HG03520 (cell line): Measurements from ENCODE around the gene CCL21.
A peak's percentile ranks its signal among the peaks of the same experiment; 100 is the strongest.

Experiments used
- ATAC-seq: cut with Tn5 transposase; IDR thresholded peaks from one replicate; pipeline ENCODE4 v1.9.1; 2021; ENCODE audit warnings: mild to moderate bottlenecking, moderate library complexity; ENCODE audit not compliant: unreplicated experiment

The CCL21 gene

GRCh38 chr9:34675048-34675714, 34.8 kb downstream of the CCL21 start:
- no peak for ATAC-seq

GRCh38 chr9:34674440-34674839, 35.5 kb downstream of the CCL21 start:
- no peak for ATAC-seq

- ATAC-seq: no peak
These were observed 38.6 kb downstream of the CCL21 start for GRCh38 chr9:34671307-34671706.

GRCh38 chr9:34669809-34670562, 40.0 kb downstream of the CCL21 start:
- no peak for ATAC-seq

GRCh38 chr9:34665381-34666250, 44.3 kb downstream of the CCL21 start:
- peak; percentile 60 for ATAC-seq

GRCh38 chr9:34665067-34665380, 44.9 kb downstream of the CCL21 start:
- peak; percentile 12 for ATAC-seq

- no peak for ATAC-seq
These were observed 45.5 kb downstream of the CCL21 start for GRCh38 chr9:34664281-34665066.

- ATAC-seq: no peak
These were observed 46.7 kb downstream of the CCL21 start for GRCh38 chr9:34663303-34663605.

GRCh38 chr9:34662526-34663302, 47.2 kb downstream of the CCL21 start, which contains the start of gene CCL27:
Gene CCL27, minus strand, starts transcription at chr9:34662657. Its CDS starts 24 bp downstream, at chr9:34662633.
- ATAC-seq: no peak

- ATAC-seq: no peak
These were observed 50.2 kb downstream of the CCL21 start for GRCh38 chr9:34659592-34660253.
